Tibial nerve (tissue), 4 donors: ENCODE results near the gene SLC1A6. TPM values are rescaled to one million over a fixed set of nuclear protein-coding genes. Genes with fewer than 3 reads are reported as not detected.

Experiments
- DNase-seq, 2 donors: peaks; one replicate each; pipeline ENCODE4 v3.0.0-alpha.2; 2019; ENCODE audit warnings: low spot score in 2 of 2
- H3K27ac ChIP-seq, 4 donors: fragments of 200-600 bp; sonication (generic) in 3 of 4; one replicate each; pipeline ENCODE4 v1.5.1; 2017 to 2019; ENCODE audit warnings: mild to moderate bottlenecking in 1 of 4
- H3K27me3 ChIP-seq, 2 donors: fragments of 200-600 bp; sonication (generic) in 1 of 2; one replicate each; pipeline versions ENCODE4 v1.5.1 to v1.6.0; 2017 to 2019
- H3K36me3 ChIP-seq, 3 donors: fragments of 200-600 bp; sonication (generic); one replicate each; pipeline ENCODE4 v1.5.1; 2018 to 2019
- H3K4me1 ChIP-seq, 4 donors: fragments of 200-600 bp; sonication (generic) in 3 of 4; one replicate each; pipeline ENCODE4 v1.5.1; 2017 to 2019
- H3K4me3 ChIP-seq, 4 donors: fragments of 200-600 bp; sonication (generic) in 3 of 4; one replicate each; pipeline ENCODE4 v1.5.1; 2017 to 2019; ENCODE audit warnings: mild to moderate bottlenecking in 1 of 4, moderate library complexity in 1 of 4
- H3K9me3 ChIP-seq, 4 donors: fragments of 200-600 bp; sonication (generic) in 3 of 4; one replicate each; pipeline ENCODE4 v1.5.1; 2017 to 2019
- EP300 ChIP-seq, 2 donors: sonication (generic); formaldehyde crosslinking; IDR thresholded peaks; one replicate each; pipeline ENCODE4 v1.6.1; 2017; ENCODE audit warnings: antibody characterized with exemption in 2 of 2, mild to moderate bottlenecking in 1 of 2
- POLR2A ChIP-seq, 2 donors: fragments of 450-650 bp; IDR thresholded peaks; one replicate each; pipeline ENCODE4 v1.6.1; 2017; ENCODE audit warnings: antibody characterized with exemption in 2 of 2, mild to moderate bottlenecking in 2 of 2, moderate library complexity in 2 of 2
- WGBS, 2 donors: methylation state at CpG; one replicate each; pipeline ENCODE4 v1.1.5; 2018; 5-methylcytosine and 5-hydroxymethylcytosine counted together
- total RNA-seq, 4 donors: library from RNA; depleted of rRNA; stranded (reverse); fragments of >200 nt; gene quantifications; one replicate each; pipeline ENCODE4 v1.1.0, GENCODE V29; 2016
- TF ChIP-seq, protein P1 (sequence below), 5 experiments: fragments of 200-600 bp in 3 of 5; fragments of 450-650 bp in 2 of 5; sonication (generic) in 3 of 5; IDR thresholded peaks; one replicate each; pipeline ENCODE4 v1.5.1; 2016 to 2019; ENCODE audit warnings: antibody characterized with exemption in 5 of 5, mild to moderate bottlenecking in 3 of 5, moderate library complexity in 2 of 5

SLC1A6 gene
- total RNA-seq, 4 donors from 2014 or later = not detected

DNA sequence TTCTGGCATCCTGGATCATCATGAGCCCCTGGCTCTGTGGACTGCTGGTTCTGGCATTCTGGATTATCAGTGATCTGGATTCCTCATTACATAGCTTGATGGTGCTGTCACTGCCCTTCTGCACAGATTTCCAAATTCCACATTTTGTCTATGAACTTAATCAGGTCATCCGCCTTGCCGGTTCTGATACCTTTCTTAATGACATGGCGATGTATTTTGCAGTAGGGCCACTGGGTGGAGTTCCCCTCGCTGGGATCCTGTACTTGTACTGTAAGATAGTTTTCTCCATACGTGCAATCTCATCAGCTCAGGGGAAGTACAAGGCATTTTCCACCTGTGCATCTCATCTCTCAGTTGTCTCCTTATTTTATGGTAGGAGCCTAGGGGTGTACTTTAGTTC is 62.8 kb downstream of the SLC1A6 start:
- WGBS, 2 donors = 40 to 73% methylated on average over 5 of the region's 5 CpGs
- no peak for DNase-seq
- TF ChIP-seq POLR2A (IDR thresholded peaks at IDR 0.05) = no peak
- TF ChIP-seq, protein P1, sequence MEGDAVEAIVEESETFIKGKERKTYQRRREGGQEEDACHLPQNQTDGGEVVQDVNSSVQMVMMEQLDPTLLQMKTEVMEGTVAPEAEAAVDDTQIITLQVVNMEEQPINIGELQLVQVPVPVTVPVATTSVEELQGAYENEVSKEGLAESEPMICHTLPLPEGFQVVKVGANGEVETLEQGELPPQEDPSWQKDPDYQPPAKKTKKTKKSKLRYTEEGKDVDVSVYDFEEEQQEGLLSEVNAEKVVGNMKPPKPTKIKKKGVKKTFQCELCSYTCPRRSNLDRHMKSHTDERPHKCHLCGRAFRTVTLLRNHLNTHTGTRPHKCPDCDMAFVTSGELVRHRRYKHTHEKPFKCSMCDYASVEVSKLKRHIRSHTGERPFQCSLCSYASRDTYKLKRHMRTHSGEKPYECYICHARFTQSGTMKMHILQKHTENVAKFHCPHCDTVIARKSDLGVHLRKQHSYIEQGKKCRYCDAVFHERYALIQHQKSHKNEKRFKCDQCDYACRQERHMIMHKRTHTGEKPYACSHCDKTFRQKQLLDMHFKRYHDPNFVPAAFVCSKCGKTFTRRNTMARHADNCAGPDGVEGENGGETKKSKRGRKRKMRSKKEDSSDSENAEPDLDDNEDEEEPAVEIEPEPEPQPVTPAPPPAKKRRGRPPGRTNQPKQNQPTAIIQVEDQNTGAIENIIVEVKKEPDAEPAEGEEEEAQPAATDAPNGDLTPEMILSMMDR (IDR thresholded peaks at IDR 0.05) = no peak

DNA sequence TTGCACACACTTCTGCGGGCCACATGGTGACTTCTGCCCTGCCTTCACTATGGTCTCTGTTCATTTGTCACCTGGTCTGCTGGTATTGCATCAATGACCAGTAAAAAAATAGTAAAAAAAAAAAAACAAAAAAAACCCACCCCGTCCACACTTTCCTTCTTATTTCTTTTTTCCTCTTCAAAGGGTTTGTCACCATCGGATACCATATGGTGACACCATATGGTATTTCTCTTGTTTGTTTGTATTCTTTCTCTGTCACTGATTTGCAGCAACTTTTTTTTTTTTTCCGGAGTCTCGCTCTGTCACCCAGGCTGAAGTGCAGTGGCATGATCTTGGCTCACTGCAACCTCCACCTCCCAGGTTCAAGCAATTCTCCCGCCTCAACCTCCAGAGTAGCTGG is 64.5 kb downstream of the SLC1A6 start:
- WGBS, 2 donors = 71 to 83% methylated on average over 6 of the region's 6 CpGs
- Histone ChIP-seq H3K27me3 (no peaks in the 10 kb centered on the region), H3K27ac (no peak overlapping the region), H3K9me3 (peaks cover 0 to 4% (median 0%) of the 10 kb centered on the region in 4 donors), H3K36me3 (no peaks in the 10 kb centered on the region), H3K4me3 (no peak overlapping the region), H3K4me1 (no peaks in the 10 kb centered on the region)
- no peak for DNase-seq
- TF ChIP-seq, protein P1 (IDR thresholded peaks at IDR 0.05) = no peak
- TF ChIP-seq POLR2A (IDR thresholded peaks at IDR 0.05) (no peak), EP300 (IDR thresholded peaks at IDR 0.05) (no peak)

More for the DNA sequence above, 62.8 kb downstream of the SLC1A6 start:
- H3K4me3 ChIP-seq = no peak overlapping the region
- H3K4me1 ChIP-seq = no peaks in the 10 kb centered on the region
- no peaks in the 10 kb centered on the region for H3K36me3 ChIP-seq
- no peaks in the 10 kb centered on the region for H3K27me3 ChIP-seq
- H3K27ac ChIP-seq = no peak overlapping the region
- peaks cover 0 to 4% (median 0%) of the 10 kb centered on the region in 4 donors for H3K9me3 ChIP-seq

DNA sequence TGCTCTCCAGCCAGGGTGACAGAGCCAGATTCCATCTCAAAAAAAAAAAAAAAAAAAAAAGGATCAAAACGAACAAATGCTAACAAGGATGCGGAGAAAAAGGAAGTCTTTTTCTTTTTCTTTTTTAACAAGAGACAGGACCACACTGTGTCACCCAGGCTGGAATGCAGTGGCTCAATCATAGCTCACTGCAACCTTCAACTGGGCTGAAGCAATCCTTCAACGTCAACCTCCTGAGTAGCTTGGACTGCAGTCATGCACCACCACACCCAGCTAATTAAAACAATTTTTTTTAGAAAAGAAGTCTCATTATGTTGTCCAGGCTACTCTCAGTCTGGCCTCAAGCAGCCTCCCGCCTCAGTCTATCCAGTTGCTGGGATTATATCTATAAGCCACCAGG is 73.0 kb downstream of the SLC1A6 start:
- H3K36me3 ChIP-seq = no peaks in the 10 kb centered on the region
- no peaks in the 10 kb centered on the region for H3K4me1 ChIP-seq
- H3K27me3 ChIP-seq = no peaks in the 10 kb centered on the region
- H3K4me3 ChIP-seq = no peak overlapping the region
- no peak for DNase-seq
- WGBS, 2 donors = 75% methylated on average over 4 of the region's 4 CpGs
- H3K9me3 ChIP-seq = no peaks in the 10 kb centered on the region
- TF ChIP-seq POLR2A (IDR thresholded peaks at IDR 0.05) = no peak
- TF ChIP-seq, protein P1 (IDR thresholded peaks at IDR 0.05) = no peak
- no peak for TF ChIP-seq EP300 (IDR thresholded peaks at IDR 0.05)
- H3K27ac ChIP-seq = no peak overlapping the region

DNA sequence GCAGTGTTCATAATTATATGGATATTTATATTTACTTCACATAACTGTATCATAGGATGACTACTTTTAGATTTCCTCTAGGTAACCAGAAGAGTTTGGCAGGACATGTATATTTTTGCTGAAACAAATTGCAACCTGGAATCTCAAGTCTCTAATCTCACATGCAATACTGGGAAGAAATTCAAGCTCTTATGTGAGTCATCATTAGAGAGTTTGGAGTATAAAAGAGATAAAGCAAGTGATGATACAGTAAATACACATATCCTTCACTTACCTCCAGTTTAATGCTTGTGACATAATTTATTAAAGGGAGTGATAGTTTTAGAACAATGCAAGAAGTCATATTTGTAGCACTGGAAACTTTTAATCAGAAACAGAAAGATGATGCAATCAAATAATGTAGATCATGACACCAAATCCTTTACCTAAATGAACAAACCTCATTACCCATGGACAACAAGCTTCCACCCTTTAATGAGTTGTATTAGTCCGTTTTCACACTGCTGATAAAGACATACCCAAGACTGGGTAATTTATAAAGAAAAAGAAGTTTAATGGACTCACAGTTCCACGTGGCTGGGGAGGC is 77.9 kb downstream of the SLC1A6 start:
- Histone ChIP-seq H3K4me3 (no peak overlapping the region), H3K27me3 (no peaks in the 10 kb centered on the region), H3K4me1 (no peaks in the 10 kb centered on the region), H3K27ac (no peak overlapping the region), H3K9me3 (no peaks in the 10 kb centered on the region), H3K36me3 (no peaks in the 10 kb centered on the region)
- TF ChIP-seq, protein P1 (IDR thresholded peaks at IDR 0.05) = no peak
- TF ChIP-seq POLR2A (IDR thresholded peaks at IDR 0.05) = no peak
- no peak for TF ChIP-seq EP300 (IDR thresholded peaks at IDR 0.05)
- DNase-seq = no peak
- WGBS, 2 donors = 24 to 33% methylated on average over 2 of the region's 2 CpGs

Other genes starting within 250 kb of the SLC1A6 start
- gene ADGRE2, start 201.3 kb downstream of the SLC1A6 start, total RNA-seq = 1 to 10 TPM; 1.3 to 6.0 (median 4.0) TPM
- gene OR7A5, start 144.7 kb downstream of the SLC1A6 start, total RNA-seq = 1 to 10 TPM in 2 of 4 donors, under 1 TPM in 2; 0.22 to 1.8 (median 0.80) TPM
- gene OR7C1, start 144.7 kb downstream of the SLC1A6 start, total RNA-seq = 1 to 10 TPM in 1 of 4 donors, under 1 TPM in 2, not detected in 1; 0.21 to 2.4 (median 0.30) TPM
- gene OR7A10, start 130.9 kb downstream of the SLC1A6 start, total RNA-seq = not detected
- gene OR7A17, start 93.7 kb downstream of the SLC1A6 start, total RNA-seq = not detected
- gene OR7C2, start 38.4 kb downstream of the SLC1A6 start, total RNA-seq = not detected
- gene CASP14, start 69.6 kb upstream of the SLC1A6 start, total RNA-seq = not detected
- not detected for gene OR1I1, start 102.3 kb upstream of the SLC1A6 start, total RNA-seq
- 10 to 100 TPM; 31.9 to 58.6 (median 49.4) TPM for gene SYDE1, start 127.5 kb upstream of the SLC1A6 start, total RNA-seq
- gene NOTCH3, start 221.1 kb upstream of the SLC1A6 start, total RNA-seq = 10 to 100 TPM; 34.3 to 86.1 (median 53.2) TPM